H1 (cell line): ENCODE results near the gene NMT1.

Source experiments
- EP300 ChIP-seq, 2 experiments: IDR thresholded peaks; 1 replicate in 1 of 2; 2 replicates in 1 of 2; pipeline ENCODE4 v1.6.1; 2011 to 2012; ENCODE audit warnings: low read depth in 2 of 2, low read length in 2 of 2, mild to moderate bottlenecking in 2 of 2, borderline replicate concordance in 1 of 2, inconsistent platforms in 1 of 2, moderate library complexity in 1 of 2
- HDAC6 ChIP-seq: IDR thresholded peaks from one replicate; pipeline ENCODE4 v1.7.1; 2012; ENCODE audit warnings: low read depth, mild to moderate bottlenecking, inconsistent platforms, low read length, moderate library complexity
- JUND ChIP-seq: IDR thresholded peaks from 2 replicates; pipeline ENCODE4 v1.6.1; 2011; ENCODE audit warnings: mild to moderate bottlenecking, improper control_type of control experiment, low read length
- KDM1A ChIP-seq: fragments of 200-600, 300-600 bp; sonication (generic); IDR thresholded peaks from 2 replicates; pipeline ENCODE4 v1.7.1; 2016; ENCODE audit warnings: mild to moderate bottlenecking, low read length, borderline replicate concordance
- KDM5A ChIP-seq: fragments of 200-600 bp; IDR thresholded peaks from 2 replicates; pipeline ENCODE4 v1.7.1; 2012; ENCODE audit warnings: mild to moderate bottlenecking, low read length, inconsistent platforms, mixed read lengths
- POLR2A ChIP-seq, 2 experiments: IDR thresholded peaks; 1 replicate in 1 of 2; 2 replicates in 1 of 2; pipeline ENCODE4 v1.6.1; 2011; ENCODE audit warnings: low read depth in 2 of 2, low read length in 2 of 2, mild to moderate bottlenecking in 2 of 2; ENCODE audit errors: control extremely low read depth in 1 of 2
- RAD21 ChIP-seq, 2 experiments: IDR thresholded peaks in 1 of 2; conservative IDR thresholded peaks in 1 of 2; 2 replicates each; pipeline ENCODE4 v1.6.1; 2011; ENCODE audit warnings: low read depth in 2 of 2, low read length in 2 of 2, improper control_type of control experiment in 1 of 2, inconsistent platforms in 1 of 2, mild to moderate bottlenecking in 1 of 2, moderate library complexity in 1 of 2
- RXRA ChIP-seq: IDR thresholded peaks from 2 replicates; pipeline ENCODE4 v1.6.1; 2011; ENCODE audit warnings: low read depth, mild to moderate bottlenecking, low read length, moderate library complexity; ENCODE audit not compliant: insufficient read depth
- SAP30 ChIP-seq: fragments of 300-600 bp; sonication (generic); IDR thresholded peaks from 2 replicates; pipeline ENCODE4 v1.7.1; 2012; ENCODE audit warnings: low read length, moderate library complexity, mild to moderate bottlenecking, inconsistent platforms; ENCODE audit not compliant: insufficient read depth, insufficient replicate concordance
- TCF12 ChIP-seq: IDR thresholded peaks from 2 replicates; pipeline ENCODE4 v1.6.1; 2011; ENCODE audit warnings: low read depth, mild to moderate bottlenecking, low read length
- TEAD4 ChIP-seq: IDR thresholded peaks from 2 replicates; pipeline ENCODE4 v1.6.1; 2012; ENCODE audit warnings: low read depth, low read length, inconsistent platforms, mixed read lengths
- TF ChIP-seq, protein P1 (sequence below), 3 experiments: IDR thresholded peaks; 1 replicate in 2 of 3; 2 replicates in 1 of 3; pipeline versions ENCODE4 v1.5.1 to v1.6.1; 2011; ENCODE audit warnings: low read length in 3 of 3, mild to moderate bottlenecking in 3 of 3, inconsistent platforms in 2 of 3, low read depth in 1 of 3, moderate library complexity in 1 of 3; ENCODE audit not compliant: insufficient read depth in 1 of 3; ENCODE audit errors: control extremely low read depth in 1 of 3
- TF ChIP-seq, protein P2 (sequence below): IDR thresholded peaks from 2 replicates; pipeline ENCODE4 v1.6.1; 2011; ENCODE audit warnings: low read length, improper control_type of control experiment

DNA sequence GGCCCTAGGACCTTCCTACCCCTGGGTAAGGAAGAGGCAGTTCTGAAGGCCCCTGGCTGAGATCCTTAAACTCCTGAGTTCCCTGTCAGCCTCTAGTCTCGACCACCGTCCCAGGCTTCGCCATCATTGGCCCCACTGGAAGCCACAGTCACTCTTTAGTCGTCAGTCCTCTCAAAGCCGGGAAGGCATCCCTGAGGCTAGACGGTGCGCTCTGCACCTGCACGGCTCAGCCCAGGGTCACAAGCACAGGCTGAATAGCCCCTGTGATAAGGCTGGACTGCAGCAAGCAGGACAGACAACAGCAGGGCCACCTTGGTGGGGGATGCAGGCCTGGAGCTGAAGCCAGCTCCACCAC is 83.9 kb downstream of the NMT1 start:
- TF ChIP-seq, protein P1, sequence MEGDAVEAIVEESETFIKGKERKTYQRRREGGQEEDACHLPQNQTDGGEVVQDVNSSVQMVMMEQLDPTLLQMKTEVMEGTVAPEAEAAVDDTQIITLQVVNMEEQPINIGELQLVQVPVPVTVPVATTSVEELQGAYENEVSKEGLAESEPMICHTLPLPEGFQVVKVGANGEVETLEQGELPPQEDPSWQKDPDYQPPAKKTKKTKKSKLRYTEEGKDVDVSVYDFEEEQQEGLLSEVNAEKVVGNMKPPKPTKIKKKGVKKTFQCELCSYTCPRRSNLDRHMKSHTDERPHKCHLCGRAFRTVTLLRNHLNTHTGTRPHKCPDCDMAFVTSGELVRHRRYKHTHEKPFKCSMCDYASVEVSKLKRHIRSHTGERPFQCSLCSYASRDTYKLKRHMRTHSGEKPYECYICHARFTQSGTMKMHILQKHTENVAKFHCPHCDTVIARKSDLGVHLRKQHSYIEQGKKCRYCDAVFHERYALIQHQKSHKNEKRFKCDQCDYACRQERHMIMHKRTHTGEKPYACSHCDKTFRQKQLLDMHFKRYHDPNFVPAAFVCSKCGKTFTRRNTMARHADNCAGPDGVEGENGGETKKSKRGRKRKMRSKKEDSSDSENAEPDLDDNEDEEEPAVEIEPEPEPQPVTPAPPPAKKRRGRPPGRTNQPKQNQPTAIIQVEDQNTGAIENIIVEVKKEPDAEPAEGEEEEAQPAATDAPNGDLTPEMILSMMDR (IDR thresholded peaks at IDR 0.05; ENCODE audit: control extremely low read depth in 1 of 3, insufficient read depth in 1 of 3, low read depth in 1 of 3, low read length in 3 of 3), result no peak
- TF ChIP-seq SAP30, result no peak
- TF ChIP-seq TCF12, result no peak
- TF ChIP-seq EP300 (IDR thresholded peaks at IDR 0.05; ENCODE audit: borderline replicate concordance in 1 of 2, low read depth in 2 of 2, low read length in 2 of 2), result no peak
- no peak for TF ChIP-seq HDAC6
- TF ChIP-seq RXRA, result no peak
- TF ChIP-seq, protein P2, sequence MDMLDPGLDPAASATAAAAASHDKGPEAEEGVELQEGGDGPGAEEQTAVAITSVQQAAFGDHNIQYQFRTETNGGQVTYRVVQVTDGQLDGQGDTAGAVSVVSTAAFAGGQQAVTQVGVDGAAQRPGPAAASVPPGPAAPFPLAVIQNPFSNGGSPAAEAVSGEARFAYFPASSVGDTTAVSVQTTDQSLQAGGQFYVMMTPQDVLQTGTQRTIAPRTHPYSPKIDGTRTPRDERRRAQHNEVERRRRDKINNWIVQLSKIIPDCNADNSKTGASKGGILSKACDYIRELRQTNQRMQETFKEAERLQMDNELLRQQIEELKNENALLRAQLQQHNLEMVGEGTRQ, result no peak
- TF ChIP-seq KDM1A, result no peak
- TF ChIP-seq POLR2A (IDR thresholded peaks at IDR 0.05; ENCODE audit: control extremely low read depth in 1 of 2, low read depth in 2 of 2, low read length in 2 of 2), result no peak
- TF ChIP-seq KDM5A, result no peak
- TF ChIP-seq RAD21 (IDR thresholded peaks at IDR 0.05 in 1 of 2, conservative IDR thresholded peaks at IDR 0.05 in 1 of 2; ENCODE audit: low read depth in 2 of 2, low read length in 2 of 2), result no peak
- TF ChIP-seq TEAD4, result no peak
- TF ChIP-seq JUND, result no peak
